Measurements from ENCODE around the gene CMTM4.
"Not testable (repeated sequence)": the region's sequence is repeated elsewhere in the genome, so short reads cannot be mapped to it uniquely, and the experiment has no call there.

CMTM4 gene

GRCh38 chr16:66635406-66635805 lies 61.1 kb downstream of the CMTM4 start:
- CTCF ChIA-PET, result interaction anchor here (1.0 to 2.5 kb wide), 2 partner anchors 15 to 27 kb away, joined by 7 to 11 read pairs; no protein-coding TSS in a partner anchor
- Mint-ChIP-seq H3K27me3 (peaks cover 23% of the 10 kb centered on the region), H3K9me3 (no peaks in the 10 kb centered on the region), H3K36me3 (no peaks in the 10 kb centered on the region), H3K27ac (no peak overlapping the region), H3K4me1 (no peaks in the 10 kb centered on the region), H3K4me3 (no peak overlapping the region)
- no peak for DNase-seq

GRCh38 chr16:66634527-66635196 lies 61.9 kb downstream of the CMTM4 start:
- peaks cover 16% of the 10 kb centered on the region for H3K27me3 Mint-ChIP-seq
- H3K27ac Mint-ChIP-seq, result no peak overlapping the region
- H3K4me1 Mint-ChIP-seq, result no peaks in the 10 kb centered on the region
- CTCF ChIA-PET, result interaction anchor here (1.0 to 2.5 kb wide), 2 partner anchors 16 to 26 kb away, joined by 7 to 11 read pairs; no protein-coding TSS in a partner anchor
- no peak overlapping the region for H3K4me3 Mint-ChIP-seq
- H3K36me3 Mint-ChIP-seq, result no peaks in the 10 kb centered on the region
- H3K9me3 Mint-ChIP-seq, result no peaks in the 10 kb centered on the region
- no peak for DNase-seq

- H3K27ac Mint-ChIP-seq, H3K27me3 Mint-ChIP-seq, H3K36me3 Mint-ChIP-seq, H3K4me1 Mint-ChIP-seq, H3K9me3 Mint-ChIP-seq, CTCF ChIA-PET, H3K4me3 Mint-ChIP-seq, DNase-seq: not testable (repeated sequence)
These were observed 65.0 kb downstream of the CMTM4 start for GRCh38 chr16:66631558-66631957.

DNA sequence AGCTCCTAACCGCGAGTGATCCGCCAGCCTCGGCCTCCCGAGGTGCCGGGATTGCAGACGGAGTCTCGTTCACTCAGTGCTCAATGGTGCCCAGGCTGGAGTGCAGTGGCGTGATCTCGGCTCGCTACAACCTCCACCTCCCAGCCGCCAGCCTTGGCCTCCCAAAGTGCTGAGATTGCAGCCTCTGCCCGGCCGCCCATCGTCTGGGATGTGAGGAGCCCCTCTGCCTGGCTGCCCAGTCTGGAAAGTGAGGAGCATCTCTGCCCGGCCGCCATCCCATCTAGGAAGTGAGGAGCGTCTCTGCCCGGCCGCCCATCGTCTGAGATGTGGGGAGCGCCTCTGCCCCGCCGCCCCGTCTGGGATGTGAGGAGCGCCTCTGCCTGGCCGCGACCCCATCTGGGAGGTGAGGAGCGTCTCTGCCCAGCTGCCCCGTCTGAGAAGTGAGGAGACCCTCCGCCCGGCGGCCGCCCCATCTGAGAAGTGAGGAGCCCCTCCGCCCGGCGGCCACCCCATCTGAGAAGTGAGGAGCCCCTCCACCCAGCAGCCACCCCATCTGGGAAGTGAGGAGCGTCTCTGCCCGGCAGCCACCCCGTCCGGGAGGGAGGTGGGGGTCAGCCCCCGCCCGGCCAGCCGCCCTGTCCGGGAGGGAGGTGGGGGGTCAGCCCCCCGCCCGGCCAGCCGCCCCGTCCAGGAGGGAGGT lies 65.8 kb downstream of the CMTM4 start:
- H3K27ac Mint-ChIP-seq, H3K27me3 Mint-ChIP-seq, CTCF ChIA-PET, H3K4me1 Mint-ChIP-seq, DNase-seq, H3K4me3 Mint-ChIP-seq, H3K9me3 Mint-ChIP-seq, H3K36me3 Mint-ChIP-seq: not testable (repeated sequence)

DNA sequence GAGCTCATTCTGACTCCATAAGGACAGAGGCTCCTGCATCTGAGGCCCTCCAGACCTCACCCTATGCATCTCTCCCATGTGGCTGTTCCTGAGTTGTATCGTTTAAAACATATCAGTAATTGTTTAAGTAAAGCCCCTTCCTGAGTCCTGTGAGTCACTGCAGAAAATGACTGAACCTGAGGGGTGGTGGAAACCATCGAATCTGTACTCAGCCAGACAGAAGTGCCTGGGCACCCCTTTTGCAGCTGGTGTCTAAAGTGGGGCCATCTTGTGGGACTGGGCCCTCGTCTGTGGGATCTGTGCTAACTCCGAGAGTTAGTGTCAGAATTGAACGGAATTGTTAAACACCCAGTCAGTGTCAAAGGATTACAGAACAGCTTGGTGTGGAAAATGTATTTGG lies 66.7 kb downstream of the CMTM4 start:
- Mint-ChIP-seq H3K9me3 (no peaks in the 10 kb centered on the region), H3K27me3 (no peaks in the 10 kb centered on the region), H3K4me1 (no peaks in the 10 kb centered on the region), H3K27ac (no peak overlapping the region), H3K4me3 (no peak overlapping the region), H3K36me3 (no peaks in the 10 kb centered on the region)
- CTCF ChIA-PET, result no interaction called here
- no peak for DNase-seq

GRCh38 chr16:66627611-66628378 lies 68.7 kb downstream of the CMTM4 start:
- CTCF ChIA-PET, result interaction anchor here (1.2 kb wide), 1 partner anchor 19 kb away, joined by 3 read pairs; no protein-coding TSS in a partner anchor
- DNase-seq, H3K4me3 Mint-ChIP-seq, H3K36me3 Mint-ChIP-seq, H3K4me1 Mint-ChIP-seq, H3K27me3 Mint-ChIP-seq, H3K27ac Mint-ChIP-seq, H3K9me3 Mint-ChIP-seq: not testable (repeated sequence)

- no peaks in the 10 kb centered on the region for H3K4me1 Mint-ChIP-seq
- no peak overlapping the region for H3K4me3 Mint-ChIP-seq
- no peak for DNase-seq
- no peaks in the 10 kb centered on the region for H3K9me3 Mint-ChIP-seq
- no peaks in the 10 kb centered on the region for H3K36me3 Mint-ChIP-seq
- H3K27me3 Mint-ChIP-seq, result no peaks in the 10 kb centered on the region
- CTCF ChIA-PET, result interaction anchor here (1.2 to 1.6 kb wide), 3 partner anchors 15 to 115 kb away, joined by 3 to 6 read pairs (median 3); no protein-coding TSS in a partner anchor
- H3K27ac Mint-ChIP-seq, result no peak overlapping the region
These were observed 72.8 kb downstream of the CMTM4 start for GRCh38 chr16:66623755-66624154.

DNA sequence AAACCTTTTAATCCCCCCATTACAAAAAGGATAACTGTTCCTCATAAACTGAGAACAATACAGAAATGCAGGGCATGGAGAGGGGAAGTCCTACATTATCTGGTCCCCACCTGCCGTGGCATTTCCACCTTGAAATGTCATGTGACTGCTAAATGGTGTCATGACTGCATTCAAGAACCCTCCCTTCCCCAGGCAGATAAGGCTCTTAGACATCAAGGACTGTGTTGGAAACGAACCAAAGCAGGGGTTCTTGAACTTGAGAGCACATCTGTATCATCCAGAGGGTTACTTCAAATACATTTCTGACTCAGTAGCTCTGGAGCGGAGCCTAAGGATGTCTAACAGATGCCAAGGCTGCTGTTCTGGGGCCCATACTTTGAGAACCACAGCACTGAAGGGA lies 73.7 kb downstream of the CMTM4 start:
- Mint-ChIP-seq H3K4me3 (no peak overlapping the region), H3K9me3 (no peaks in the 10 kb centered on the region), H3K27ac (no peak overlapping the region), H3K4me1 (no peaks in the 10 kb centered on the region), H3K27me3 (no peaks in the 10 kb centered on the region), H3K36me3 (no peaks in the 10 kb centered on the region)
- no peak for DNase-seq
- CTCF ChIA-PET, result interaction anchor here (1.6 kb wide), 1 partner anchor 28 kb away, joined by 6 read pairs; no protein-coding TSS in a partner anchor

DNA sequence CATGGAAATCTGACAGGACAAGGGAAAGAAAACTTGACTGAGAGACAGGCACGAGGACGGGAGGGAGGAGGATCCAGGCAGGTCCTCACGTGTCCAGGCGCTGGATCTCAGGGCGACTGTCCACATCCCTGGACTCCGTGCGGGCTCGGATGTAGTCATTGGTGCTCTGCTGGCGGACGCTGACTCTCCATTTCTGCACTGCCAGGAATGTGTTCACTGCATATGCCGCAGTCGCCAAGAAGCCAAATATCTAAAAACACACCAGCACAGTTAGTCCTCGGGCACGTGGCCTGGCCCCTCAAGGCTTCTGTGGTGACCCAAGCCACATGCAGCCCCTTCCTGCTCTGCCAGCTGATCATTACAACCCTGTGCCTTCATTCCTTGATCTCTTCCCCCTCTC lies 74.6 kb downstream of the CMTM4 start:
- no peak for DNase-seq
- H3K27ac Mint-ChIP-seq, result no peak overlapping the region
- no peak overlapping the region for H3K4me3 Mint-ChIP-seq
- H3K4me1 Mint-ChIP-seq, result no peaks in the 10 kb centered on the region
- H3K9me3 Mint-ChIP-seq, result no peaks in the 10 kb centered on the region
- no peaks in the 10 kb centered on the region for H3K36me3 Mint-ChIP-seq
- CTCF ChIA-PET, result no interaction called here
- H3K27me3 Mint-ChIP-seq, result no peaks in the 10 kb centered on the region

DNA sequence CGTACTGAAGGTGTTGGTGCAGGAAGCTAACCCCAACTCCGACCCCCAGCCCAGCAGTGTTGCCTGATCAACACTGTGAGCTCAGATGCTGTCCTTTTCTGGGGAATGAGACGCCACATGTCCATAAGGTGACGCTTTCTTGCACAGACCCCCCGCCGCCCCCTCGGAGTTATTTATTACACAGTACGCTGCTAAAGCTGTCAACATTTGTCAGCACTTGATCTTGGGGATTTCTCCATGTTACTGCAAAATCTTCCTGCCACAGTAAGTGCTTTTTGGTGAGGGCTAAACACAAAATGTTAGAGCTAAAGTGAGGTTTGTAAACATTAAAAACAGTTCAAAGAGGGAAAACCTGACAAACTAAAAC lies 76.1 kb downstream of the CMTM4 start:
- no peak overlapping the region for H3K4me3 Mint-ChIP-seq
- DNase-seq, result no peak
- H3K27me3 Mint-ChIP-seq, result no peaks in the 10 kb centered on the region
- H3K4me1 Mint-ChIP-seq, result no peaks in the 10 kb centered on the region
- CTCF ChIA-PET, result interaction anchor here (1.7 kb wide), 1 partner anchor 12 kb away, joined by 7 read pairs; no protein-coding TSS in a partner anchor
- H3K27ac Mint-ChIP-seq, result no peak overlapping the region
- no peaks in the 10 kb centered on the region for H3K36me3 Mint-ChIP-seq
- H3K9me3 Mint-ChIP-seq, result no peaks in the 10 kb centered on the region

DNA sequence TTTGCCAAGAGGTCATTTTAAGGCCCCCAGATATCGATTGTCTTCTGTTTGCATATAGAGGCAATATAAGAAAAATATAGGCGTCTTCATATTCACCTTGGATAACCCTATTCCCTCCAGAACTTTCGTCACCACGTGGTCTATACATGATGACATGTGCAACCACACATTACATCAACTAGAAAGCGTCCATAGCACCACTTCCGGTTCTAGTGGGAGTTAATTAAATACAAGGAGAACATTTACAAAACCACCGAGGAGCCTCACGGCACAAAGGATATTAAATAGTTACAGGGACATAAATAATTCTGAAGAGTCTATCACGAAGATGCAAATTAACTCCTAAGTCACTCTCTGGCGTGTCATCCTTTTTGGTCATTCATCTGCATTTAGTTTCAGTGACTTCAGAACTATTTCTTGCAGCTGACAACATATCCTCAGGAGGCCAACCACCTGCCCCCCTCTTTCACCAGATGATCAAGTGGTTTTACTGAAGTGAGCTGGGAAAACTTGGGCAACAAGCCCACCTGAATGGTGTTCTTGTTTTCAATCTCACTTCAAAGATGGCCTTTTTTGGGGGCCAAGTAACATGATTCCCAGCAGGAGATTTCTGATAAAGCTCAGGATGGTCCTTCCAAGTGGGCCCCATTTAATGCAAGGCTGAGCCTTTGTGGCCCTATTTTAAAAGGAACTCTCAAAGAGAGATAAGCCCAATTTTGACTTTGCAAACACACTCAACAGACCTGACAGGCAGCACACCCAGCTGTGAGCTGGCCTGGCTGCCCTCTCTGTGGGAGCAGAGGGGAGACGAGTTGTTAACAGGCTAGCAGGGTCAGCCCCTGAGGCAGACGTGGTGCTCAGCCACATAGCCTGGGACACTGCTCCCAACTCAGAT lies 76.8 kb downstream of the CMTM4 start:
- no peak overlapping the region for H3K4me3 Mint-ChIP-seq
- CTCF ChIA-PET, result interaction anchor here (1.7 to 2.8 kb wide), 2 partner anchors 12 to 31 kb away, joined by 7 to 10 read pairs; no protein-coding TSS in a partner anchor
- no peaks in the 10 kb centered on the region for H3K27me3 Mint-ChIP-seq
- no peak for DNase-seq
- no peak overlapping the region for H3K27ac Mint-ChIP-seq
- H3K4me1 Mint-ChIP-seq, result no peaks in the 10 kb centered on the region
- H3K9me3 Mint-ChIP-seq, result no peaks in the 10 kb centered on the region
- H3K36me3 Mint-ChIP-seq, result no peaks in the 10 kb centered on the region

GRCh38 chr16:66618588-66619375 lies 77.8 kb downstream of the CMTM4 start:
- Mint-ChIP-seq H3K27me3 (no peaks in the 10 kb centered on the region), H3K36me3 (no peaks in the 10 kb centered on the region), H3K27ac (no peak overlapping the region), H3K4me3 (no peak overlapping the region), H3K4me1 (no peaks in the 10 kb centered on the region), H3K9me3 (no peaks in the 10 kb centered on the region)
- CTCF ChIA-PET, result interaction anchor here (1.2 to 2.8 kb wide), 3 partner anchors 10 to 32 kb away, joined by 3 to 16 read pairs (median 10); no protein-coding TSS in a partner anchor
- DNase-seq, result no peak

GRCh38 chr16:66617728-66618127 lies 78.8 kb downstream of the CMTM4 start:
- Mint-ChIP-seq H3K9me3 (no peaks in the 10 kb centered on the region), H3K27ac (no peak overlapping the region), H3K36me3 (peaks cover 3% of the 10 kb centered on the region), H3K27me3 (no peaks in the 10 kb centered on the region), H3K4me3 (no peak overlapping the region), H3K4me1 (no peaks in the 10 kb centered on the region)
- CTCF ChIA-PET, result interaction anchor here (0.9 to 2.8 kb wide), 4 partner anchors 9 to 122 kb away, joined by 3 to 16 read pairs (median 6); no protein-coding TSS in a partner anchor
- no peak for DNase-seq

Data from activated naive CD4-positive, alpha-beta T cell treated with anti-CD3 and anti-CD28 coated beads, Interleukin-2, amount 10 ng/mL, durations not matched to agents 7 days and 5 days (primary cell).